Adrenal gland (tissue), 5 donors: ENCODE results near the gene C1orf94.

ENCODE experiments used
- CTCF ChIP-seq, 6 experiments: fragments of 450-650 bp in 4 of 6; fragments of 200-600 bp in 2 of 6; sonication (generic) in 1 of 6; IDR thresholded peaks; 1 replicate in 5 of 6; 2 replicates in 1 of 6; pipeline versions ENCODE4 v1.5.1 to v1.8.0; 2016 to 2021; ENCODE audit warnings: antibody characterized with exemption in 6 of 6, mild to moderate bottlenecking in 2 of 6, moderate library complexity in 1 of 6
- POLR2A ChIP-seq, 2 donors: fragments of 450-650 bp; IDR thresholded peaks; one replicate each; pipeline ENCODE4 v1.6.1; 2017; ENCODE audit warnings: antibody characterized with exemption in 2 of 2, mild to moderate bottlenecking in 2 of 2, moderate library complexity in 1 of 2
- donor health status: DM: no; HTN: no; CAD: no.

DNA sequence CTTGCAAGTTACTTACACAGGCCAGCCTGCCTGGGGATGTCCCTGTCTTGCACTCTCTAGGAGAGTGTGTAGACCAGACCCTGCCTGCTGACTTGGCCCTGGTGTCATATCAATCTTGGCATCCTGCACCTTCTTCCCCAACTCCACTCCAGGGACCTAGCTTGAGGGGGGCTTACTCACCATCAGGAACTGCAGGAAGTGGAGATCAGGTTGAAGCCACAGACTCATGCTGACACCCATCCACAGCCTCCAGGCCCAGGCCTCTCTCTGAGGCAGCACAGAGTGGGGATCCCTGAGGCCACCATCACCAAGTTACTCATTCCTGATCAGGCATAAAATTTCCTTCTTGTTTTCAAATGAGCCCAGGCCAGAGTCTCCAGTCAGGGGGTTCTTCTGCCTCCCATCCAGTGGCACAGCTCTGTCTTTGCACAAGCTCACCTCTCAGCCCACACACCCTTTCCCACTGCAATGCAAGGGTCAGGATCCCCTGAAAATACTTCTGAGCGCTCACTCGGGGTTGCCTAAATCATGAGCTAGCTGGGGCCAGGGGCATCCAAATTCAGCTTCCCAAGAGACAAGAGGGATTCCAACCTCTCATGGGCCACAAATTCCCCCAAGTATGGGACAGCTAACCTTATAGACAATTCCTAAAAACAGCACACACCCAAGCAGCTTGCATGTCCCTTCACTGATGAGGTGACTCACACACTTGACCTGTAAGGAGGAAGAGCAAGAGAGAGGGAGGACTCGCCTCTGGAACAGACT is 45.1 kb upstream of the C1orf94 start:
- TF ChIP-seq POLR2A (IDR thresholded peaks at IDR 0.05) (no peak), CTCF (IDR thresholded peaks at IDR 0.05) (no peak)
